GM19452 (cell line): ENCODE results near the gene NAALADL2.
"Not testable (repeated sequence)": the region's sequence is repeated elsewhere in the genome, so short reads cannot be mapped to it uniquely, and the experiment has no call there.

Experiments
- ATAC-seq: cut with Tn5 transposase; IDR thresholded peaks from one replicate; pipeline ENCODE4 v1.9.1; 2021; ENCODE audit not compliant: unreplicated experiment

Gene NAALADL2

DNA sequence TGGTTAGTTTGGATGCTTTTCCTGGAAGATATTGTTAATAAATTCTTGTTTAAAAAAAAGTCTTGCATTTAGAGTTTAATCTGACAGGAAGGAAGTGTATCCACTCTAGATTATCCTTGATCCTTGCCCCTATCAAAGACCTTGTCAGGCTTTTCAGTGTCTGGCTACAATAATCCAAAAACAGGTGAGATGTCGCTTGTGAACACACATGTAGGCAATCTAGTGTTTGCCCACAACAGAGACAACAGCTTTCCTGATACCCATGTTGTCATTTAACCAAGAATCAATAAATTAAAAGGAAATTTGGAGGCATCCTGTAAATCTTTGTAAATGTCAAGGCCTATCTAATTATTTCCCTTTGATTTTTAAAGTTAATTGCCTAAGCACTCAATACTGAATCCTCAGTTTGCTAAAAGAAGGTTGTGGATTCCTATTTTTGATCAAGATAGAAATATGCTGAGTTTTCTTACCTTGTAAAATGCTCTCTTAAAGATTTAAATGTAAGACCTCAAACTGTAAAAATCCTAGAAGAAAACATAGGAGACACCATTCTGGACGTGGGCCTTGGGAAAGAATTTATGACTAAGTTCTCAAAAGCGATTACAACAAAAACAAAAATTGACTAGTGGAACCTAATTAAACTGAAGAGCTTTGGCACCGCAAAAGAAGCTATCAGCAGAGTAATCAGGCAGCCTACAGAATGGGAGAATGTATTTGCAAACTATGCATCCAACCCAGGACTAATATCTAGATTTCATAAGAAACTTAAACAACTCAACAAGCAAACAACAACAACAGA is 207.7 kb downstream of the NAALADL2 start:
- ATAC-seq: no peak

- ATAC-seq: no peak
These were observed 209.5 kb downstream of the NAALADL2 start for GRCh38 chr3:175068587-175068986.

GRCh38 chr3:175070946-175071345 is 211.8 kb downstream of the NAALADL2 start:
- no peak for ATAC-seq

DNA sequence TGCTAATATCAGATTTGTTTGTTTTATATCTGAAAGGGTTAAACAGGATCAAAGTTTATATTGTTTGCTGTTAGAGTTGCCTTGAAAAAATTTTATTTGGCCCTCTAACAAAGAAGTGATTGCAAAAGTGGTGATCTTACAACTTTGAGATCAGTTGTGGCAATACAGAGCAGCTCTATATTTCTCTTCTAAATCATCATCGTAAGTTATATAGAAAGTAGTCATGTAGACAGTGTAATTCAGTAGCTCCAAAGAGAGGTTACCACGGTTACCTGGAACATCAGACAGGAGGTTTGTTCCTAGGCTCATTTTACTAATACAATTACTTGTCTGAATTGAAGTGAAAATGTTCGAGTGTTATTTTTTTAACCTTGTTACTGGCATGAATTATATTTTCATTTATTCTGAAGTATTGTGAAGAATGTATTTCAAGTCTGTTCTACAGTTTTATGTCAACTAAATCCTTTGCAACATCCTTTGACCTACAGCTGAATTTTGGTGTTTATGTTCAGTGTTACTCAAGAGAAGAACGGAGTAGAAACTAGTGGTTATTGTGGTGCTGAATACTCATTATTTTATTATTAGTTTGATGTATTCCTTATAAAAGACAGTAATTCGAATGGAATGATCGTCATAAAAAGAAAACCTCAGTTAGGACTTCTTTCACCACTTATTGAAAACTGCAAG is 214.2 kb downstream of the NAALADL2 start:
- no peak for ATAC-seq

GRCh38 chr3:175075269-175075668 is 216.1 kb downstream of the NAALADL2 start:
- no peak for ATAC-seq

DNA sequence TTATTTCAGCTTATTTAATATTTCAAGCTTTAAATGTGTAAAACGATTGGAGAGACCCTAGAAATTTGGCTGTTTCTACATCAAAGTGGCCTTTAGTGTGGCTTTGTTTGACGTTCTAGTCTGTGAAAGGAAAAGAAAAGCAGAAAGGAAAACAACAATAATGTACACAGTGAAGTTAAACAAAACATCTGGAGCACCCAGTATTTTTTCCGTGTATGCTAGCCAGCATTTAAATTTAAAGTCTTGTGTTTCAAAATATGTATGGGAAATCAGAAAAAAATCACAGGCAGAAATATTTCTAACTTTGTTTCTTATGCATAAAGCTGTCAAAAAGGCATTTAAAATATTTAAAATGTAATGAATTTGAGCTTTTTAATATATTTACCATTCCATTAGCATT is 218.1 kb downstream of the NAALADL2 start:
- ATAC-seq: no peak

GRCh38 chr3:175082631-175083030 is 223.5 kb downstream of the NAALADL2 start:
- ATAC-seq: no peak

GRCh38 chr3:175087128-175087527 is 228.0 kb downstream of the NAALADL2 start:
- not testable (repeated sequence) for ATAC-seq

GRCh38 chr3:175088766-175089380 is 229.7 kb downstream of the NAALADL2 start:
- ATAC-seq: no peak

DNA sequence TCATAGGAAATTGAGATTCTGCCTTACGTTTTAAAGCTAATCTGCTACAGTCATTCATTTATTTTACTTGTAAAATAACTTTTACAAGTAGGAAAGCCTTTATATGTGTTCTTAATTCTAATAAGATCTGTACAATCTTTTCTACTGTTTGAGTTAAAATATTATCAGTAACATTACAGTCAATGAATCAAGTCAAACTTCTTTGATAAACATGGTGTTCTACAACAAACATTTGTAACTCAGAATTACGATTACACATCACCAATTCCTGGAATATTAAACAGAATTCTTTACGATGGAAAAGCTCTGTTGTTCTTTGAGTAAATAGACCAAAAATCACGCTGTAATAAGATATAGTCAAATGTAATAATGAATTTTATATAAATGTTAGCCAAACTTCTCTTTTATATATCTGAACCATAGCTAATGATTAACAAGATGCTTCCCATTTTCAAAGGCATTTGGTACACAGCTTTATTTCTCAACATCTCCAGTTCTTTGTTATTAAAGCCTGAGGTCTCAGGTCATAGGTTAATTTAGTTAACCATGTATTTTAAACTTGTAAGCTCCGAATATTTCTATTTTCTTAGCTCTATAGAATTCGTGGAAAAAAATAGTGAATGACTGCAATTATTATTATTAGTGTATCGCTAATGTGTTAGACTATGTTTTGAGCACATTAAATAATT is 232.4 kb downstream of the NAALADL2 start:
- no peak for ATAC-seq

DNA sequence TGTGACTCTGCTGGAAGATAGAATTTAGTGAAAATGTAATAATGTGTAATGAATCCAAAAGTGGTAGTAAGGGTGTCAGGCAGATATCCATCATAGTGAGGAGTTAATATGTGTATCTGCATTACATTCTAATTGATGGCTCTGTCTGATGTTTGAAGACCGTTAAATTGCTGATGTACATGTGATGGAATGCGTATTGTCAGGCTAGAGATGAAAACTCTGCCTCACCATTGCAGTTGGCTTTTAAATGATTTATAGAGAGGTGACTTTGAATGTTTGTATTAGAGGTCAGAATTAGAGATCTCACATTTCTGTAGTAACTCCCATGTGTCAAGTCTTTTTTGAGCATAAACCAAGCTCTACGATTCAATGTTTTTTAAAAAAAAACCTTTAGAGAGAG is 234.6 kb downstream of the NAALADL2 start:
- ATAC-seq: no peak

- no peak for ATAC-seq
These were observed 235.2 kb downstream of the NAALADL2 start for GRCh38 chr3:175094344-175094743.

- no peak for ATAC-seq
These were observed 239.5 kb downstream of the NAALADL2 start for GRCh38 chr3:175098644-175099043.

- ATAC-seq: no peak
These were observed 243.0 kb downstream of the NAALADL2 start for GRCh38 chr3:175102161-175102560.

DNA sequence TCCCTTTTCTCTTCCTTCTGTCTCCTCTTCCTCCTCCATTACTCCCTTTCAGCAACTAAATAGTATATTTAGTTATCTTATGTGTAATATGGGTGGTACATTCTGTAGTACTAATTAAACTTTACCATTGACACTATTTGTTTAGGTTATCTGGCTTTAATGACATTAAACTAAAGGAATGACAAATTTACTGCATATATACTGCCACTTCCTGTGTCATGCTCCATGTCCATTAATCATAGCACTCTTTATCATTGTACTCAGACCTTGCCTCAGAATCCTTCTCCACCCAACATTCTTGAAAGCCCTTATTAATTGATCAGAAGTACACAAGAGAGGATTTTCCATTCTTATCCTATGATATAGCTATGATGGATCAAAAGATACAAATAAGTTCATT is 244.2 kb downstream of the NAALADL2 start:
- no peak for ATAC-seq

DNA sequence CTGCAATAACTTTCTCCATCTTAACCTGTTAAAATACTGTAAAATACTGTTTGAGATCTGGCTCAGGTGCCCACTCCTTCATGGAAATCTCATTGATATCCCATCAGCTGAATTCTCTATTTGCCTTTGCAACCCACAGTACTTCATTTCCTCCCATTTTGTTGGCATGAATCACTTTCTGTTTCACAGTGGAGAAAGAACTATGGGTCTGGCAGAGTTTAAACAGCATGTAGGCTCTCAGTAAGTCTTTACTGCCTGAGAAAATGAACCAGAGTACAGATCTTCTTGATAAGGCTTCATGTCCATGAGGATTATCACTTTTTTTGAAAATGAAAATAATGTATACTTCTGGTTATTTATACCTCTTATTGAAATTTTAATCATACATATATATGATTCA is 245.9 kb downstream of the NAALADL2 start:
- no peak for ATAC-seq

DNA sequence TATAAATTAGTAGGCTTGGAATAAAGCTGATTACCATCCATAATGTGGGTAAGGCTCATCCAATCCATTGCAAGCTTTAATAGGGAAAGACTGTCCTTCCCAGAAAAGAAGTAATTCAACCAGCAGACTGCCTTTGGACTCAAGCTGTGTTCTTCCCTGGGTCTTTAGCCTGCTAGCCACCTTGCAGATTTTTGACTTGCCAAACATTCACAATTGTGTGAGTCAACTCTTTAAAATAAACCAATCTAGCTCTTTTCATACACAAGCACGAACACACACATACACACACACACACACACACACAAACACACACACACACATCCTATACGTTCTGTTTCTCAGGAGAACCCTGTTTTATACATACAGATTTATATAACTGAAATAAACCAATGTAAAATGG is 248.1 kb downstream of the NAALADL2 start:
- ATAC-seq: no peak

DNA sequence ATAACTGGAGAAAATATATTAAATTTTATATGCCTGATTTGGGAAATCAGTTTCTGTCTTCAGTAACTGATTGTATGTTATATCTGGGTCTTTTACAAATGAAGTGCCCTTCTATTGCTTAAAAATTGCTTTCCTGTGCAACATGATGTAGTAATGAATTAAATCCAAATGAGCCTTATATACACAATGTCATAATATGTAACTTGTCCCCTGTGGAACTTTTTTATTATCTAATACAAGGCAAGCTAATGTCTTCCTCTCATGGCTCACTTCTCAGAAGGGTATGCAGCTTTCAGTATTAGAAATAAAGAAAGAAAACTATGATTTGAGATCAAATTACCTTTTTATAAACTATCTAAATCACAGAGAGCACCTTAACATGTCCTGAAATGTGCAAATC is 248.9 kb downstream of the NAALADL2 start:
- ATAC-seq: no peak

DNA sequence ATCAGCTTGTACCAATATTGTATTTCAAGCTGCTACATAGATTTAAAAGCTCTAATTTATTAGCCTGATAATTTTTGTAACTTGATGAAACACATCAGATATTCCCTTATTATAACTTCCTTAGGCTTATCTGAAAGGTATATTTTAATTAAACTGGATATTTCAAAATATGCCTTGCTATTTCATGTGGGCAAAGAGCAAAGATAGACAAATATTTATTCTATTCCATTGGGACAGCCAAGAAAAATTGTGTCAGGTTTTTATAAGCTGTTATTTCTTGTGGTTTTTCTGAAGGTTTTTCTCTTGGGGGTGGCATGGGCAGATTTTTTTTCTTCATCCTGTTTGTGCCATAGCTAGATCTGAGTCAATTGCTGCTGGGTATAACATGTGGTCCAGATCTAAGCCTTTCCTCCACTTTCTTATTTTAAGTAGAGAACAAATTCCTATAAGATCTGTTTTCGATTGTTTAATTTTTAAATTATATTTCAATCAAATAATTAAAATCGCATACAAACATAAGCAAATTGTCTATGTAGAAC is 249.5 kb downstream of the NAALADL2 start:
- ATAC-seq: no peak

DNA sequence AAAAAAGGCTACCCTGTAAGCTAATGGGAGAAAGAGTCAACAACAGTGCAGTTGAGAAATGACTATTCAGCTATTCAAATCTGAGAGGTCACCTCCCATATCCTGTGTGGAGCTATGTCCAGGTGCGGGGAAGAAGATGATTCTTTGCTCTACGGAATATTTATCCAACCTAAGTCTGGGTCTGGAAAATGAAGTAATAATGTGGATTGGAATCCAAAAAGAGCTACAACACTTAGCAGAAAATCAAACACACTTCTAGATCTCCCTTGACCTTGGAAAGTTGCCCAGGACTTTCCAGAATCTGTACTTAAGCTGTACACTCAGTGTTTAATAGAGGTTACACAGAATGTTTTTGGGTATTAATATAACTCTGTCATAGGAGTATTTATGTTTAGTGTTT is 251.9 kb downstream of the NAALADL2 start:
- ATAC-seq: no peak

GRCh38 chr3:175118382-175118941 is 259.3 kb downstream of the NAALADL2 start:
- no peak for ATAC-seq
